ENCODE results near the gene PLCXD3.

PLCXD3 gene

DNA sequence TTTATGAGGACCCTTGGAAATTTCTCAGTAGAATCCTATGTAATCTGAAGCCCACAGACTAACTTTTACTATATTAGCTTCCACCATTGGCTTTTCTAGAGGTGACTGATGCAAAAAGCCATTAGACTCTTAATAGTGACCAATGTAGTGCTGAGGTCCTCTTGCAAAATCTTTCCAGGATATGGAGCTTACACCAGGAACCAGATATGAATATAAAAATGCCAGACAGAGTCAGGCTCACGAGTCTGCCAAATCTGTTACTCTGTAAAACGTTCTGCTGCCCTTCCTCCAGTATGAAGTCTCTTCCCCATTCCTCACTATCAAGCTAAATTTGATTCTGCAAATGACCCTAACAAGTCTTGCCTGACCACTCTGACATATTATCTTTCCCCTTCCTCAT is 223.7 kb downstream of the PLCXD3 start:
- no peak for TF ChIP-seq CTCF (conservative IDR thresholded peaks at IDR 0.05)
- H3K27ac ChIP-seq, result no peak overlapping the region

GRCh38 chr5:41286165-41286564 is 224.2 kb downstream of the PLCXD3 start:
- TF ChIP-seq CTCF (conservative IDR thresholded peaks at IDR 0.05), result no peak
- H3K27ac ChIP-seq, result no peak overlapping the region

- no peak overlapping the region for H3K27ac ChIP-seq
- no peak for TF ChIP-seq CTCF (conservative IDR thresholded peaks at IDR 0.05)
Measured at GRCh38 chr5:41284938-41285337, 225.5 kb downstream of the PLCXD3 start.

DNA sequence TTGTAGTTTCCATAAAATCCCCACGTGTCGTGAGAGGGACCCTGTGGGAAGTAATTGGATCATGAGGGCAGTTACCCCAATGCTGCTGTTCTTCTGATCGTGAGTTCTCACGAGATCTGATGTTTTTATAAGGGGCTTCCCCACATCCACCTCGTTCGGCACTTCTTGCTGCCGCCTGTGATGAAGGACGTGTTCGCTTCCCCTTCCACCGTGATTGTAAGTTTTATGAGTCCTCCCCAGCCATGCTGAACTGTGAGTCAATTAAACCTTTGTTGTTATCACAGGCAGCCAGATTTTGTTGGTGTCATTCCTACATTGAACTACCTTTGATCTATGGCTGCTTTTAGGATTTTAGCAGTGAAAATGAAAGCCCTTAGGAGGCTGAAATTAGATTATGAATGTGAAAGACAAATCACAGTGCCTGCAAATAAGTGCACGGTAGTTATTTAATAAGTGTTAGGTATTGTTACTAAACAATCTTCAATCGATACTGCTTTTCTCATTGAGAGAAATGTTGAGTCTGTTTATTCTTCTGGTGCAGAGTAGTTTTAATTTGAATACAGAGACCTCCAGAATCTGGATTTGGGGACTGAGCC is 229.1 kb downstream of the PLCXD3 start:
- TF ChIP-seq CTCF (conservative IDR thresholded peaks at IDR 0.05), result no peak
- no peak overlapping the region for H3K27ac ChIP-seq

DNA sequence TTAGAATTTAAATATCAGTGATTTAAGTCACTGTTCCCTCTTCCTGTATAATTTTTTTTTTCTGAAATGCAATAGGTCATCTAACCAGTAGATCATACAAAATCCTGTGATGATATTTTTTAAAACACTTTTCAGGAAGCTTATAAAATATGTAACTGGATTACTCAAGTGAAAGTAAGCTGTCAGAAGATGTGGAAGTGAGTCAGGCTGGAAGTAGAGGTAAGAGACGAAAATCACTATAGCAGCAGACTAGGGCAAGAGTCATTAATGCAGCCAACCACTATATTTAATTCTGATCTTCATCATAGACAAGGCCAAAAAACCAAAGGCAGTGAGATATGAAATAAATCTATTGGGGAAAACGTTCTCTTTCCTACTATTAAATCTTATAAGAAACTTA is 231.4 kb downstream of the PLCXD3 start:
- H3K27ac ChIP-seq, result no peak overlapping the region
- no peak for TF ChIP-seq CTCF (conservative IDR thresholded peaks at IDR 0.05)

- no peak overlapping the region for H3K27ac ChIP-seq
- TF ChIP-seq CTCF (conservative IDR thresholded peaks at IDR 0.05), result no peak
Measured at GRCh38 chr5:41277476-41278245, 232.7 kb downstream of the PLCXD3 start.

DNA sequence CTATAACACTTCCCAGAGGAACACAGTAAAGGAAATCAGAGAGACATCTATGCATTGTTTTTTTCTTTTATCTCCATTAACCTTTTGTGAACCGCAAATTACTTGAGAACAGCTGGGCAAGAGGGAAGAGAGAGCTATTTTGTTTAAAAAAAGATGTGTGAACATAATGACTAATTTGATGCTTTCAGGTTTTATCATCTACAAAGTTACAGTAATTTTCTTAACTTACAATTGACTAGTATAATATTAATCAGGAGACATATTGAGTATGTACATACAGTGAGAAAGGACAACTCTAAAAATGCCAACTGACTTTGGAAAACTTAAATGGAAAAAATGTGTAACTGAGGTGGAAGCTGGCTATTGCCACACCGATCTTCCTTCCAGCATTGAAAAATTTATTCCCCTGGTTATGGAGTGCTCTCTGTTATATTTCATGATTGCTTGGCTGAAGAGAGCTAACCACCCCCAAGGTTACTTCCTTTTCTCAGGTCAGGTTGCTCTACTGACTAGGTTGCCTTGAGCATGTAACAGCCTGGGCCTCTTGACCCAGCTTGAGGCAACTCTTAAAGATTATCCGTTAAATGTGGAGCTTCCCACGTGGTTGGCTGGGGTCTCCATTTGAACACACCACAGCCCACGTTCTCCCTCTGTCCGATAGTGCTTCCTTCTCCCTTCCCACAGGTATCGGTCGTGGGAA is 234.4 kb downstream of the PLCXD3 start:
- no peak for TF ChIP-seq CTCF (conservative IDR thresholded peaks at IDR 0.05)

More for the DNA sequence above, 234.4 kb downstream of the PLCXD3 start:
- H3K27ac ChIP-seq, result no peak overlapping the region
